Measurements from ENCODE around the gene WSCD1. TPM values are rescaled to one million over a fixed set of nuclear protein-coding genes. Genes with fewer than 3 reads are reported as not detected.

The WSCD1 gene
- total RNA-seq, 6 donors from 2014 or later = 1.0 to 17.5 (median 3.8) TPM

GRCh38 chr17:6071528-6072065, 1.4 kb downstream of the WSCD1 start:
- TF ChIP-seq EP300 (IDR thresholded peaks at IDR 0.05) (no peak), POLR2AphosphoS5 (IDR thresholded peaks at IDR 0.05) (no peak), POLR2A (IDR thresholded peaks at IDR 0.05) (no peak)
- TF ChIP-seq, protein P1, sequence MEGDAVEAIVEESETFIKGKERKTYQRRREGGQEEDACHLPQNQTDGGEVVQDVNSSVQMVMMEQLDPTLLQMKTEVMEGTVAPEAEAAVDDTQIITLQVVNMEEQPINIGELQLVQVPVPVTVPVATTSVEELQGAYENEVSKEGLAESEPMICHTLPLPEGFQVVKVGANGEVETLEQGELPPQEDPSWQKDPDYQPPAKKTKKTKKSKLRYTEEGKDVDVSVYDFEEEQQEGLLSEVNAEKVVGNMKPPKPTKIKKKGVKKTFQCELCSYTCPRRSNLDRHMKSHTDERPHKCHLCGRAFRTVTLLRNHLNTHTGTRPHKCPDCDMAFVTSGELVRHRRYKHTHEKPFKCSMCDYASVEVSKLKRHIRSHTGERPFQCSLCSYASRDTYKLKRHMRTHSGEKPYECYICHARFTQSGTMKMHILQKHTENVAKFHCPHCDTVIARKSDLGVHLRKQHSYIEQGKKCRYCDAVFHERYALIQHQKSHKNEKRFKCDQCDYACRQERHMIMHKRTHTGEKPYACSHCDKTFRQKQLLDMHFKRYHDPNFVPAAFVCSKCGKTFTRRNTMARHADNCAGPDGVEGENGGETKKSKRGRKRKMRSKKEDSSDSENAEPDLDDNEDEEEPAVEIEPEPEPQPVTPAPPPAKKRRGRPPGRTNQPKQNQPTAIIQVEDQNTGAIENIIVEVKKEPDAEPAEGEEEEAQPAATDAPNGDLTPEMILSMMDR (IDR thresholded peaks at IDR 0.05) = no peak
- DNase-seq (no peak), ATAC-seq (ENCODE audit: low FRiP score in 2 of 2) (no peak)
- peak overlapping the region in 2 of 4 donors; percentile 65 to 66 for H3K4me3 ChIP-seq
- no peaks in the 10 kb centered on the region for H3K36me3 ChIP-seq
- peaks cover 0 to 12% (median 4%) of the 10 kb centered on the region in 4 donors for H3K27me3 ChIP-seq
- no peaks in the 10 kb centered on the region for H3K9me3 ChIP-seq
- H3K27ac ChIP-seq = no peak overlapping the region
- peaks cover 6 to 18% (median 13%) of the 10 kb centered on the region in 4 donors for H3K4me1 ChIP-seq
- WGBS, 2 donors = 50 to 71% methylated on average over 4 to 7 of the region's 7 CpGs

GRCh38 chr17:6072157-6072556, 2.0 kb downstream of the WSCD1 start:
- DNase-seq (no peak), ATAC-seq (ENCODE audit: low FRiP score in 2 of 2) (no peak)
- Histone ChIP-seq H3K9me3 (no peaks in the 10 kb centered on the region), H3K27ac (no peak overlapping the region), H3K4me3 (no peak overlapping the region), H3K36me3 (no peaks in the 10 kb centered on the region), H3K27me3 (peaks cover 0 to 12% (median 4%) of the 10 kb centered on the region in 4 donors), H3K4me1 (peaks cover 6 to 18% (median 13%) of the 10 kb centered on the region in 4 donors)
- 87 to 100% methylated on average over 1 to 3 of the region's 3 CpGs for WGBS, 2 donors
- TF ChIP-seq POLR2AphosphoS5 (IDR thresholded peaks at IDR 0.05) = no peak
- TF ChIP-seq, protein P1 (IDR thresholded peaks at IDR 0.05) = no peak
- no peak for TF ChIP-seq POLR2A (IDR thresholded peaks at IDR 0.05)
- TF ChIP-seq EP300 (IDR thresholded peaks at IDR 0.05) = no peak

- H3K27me3 ChIP-seq = peaks cover 0 to 12% (median 4%) of the 10 kb centered on the region in 4 donors
- no peak overlapping the region for H3K4me3 ChIP-seq
- no peak for DNase-seq
- WGBS, 2 donors = 76 to 83% methylated on average over 5 of the region's 5 CpGs
- no peak for ATAC-seq (ENCODE audit: low FRiP score in 2 of 2)
- H3K4me1 ChIP-seq = peaks cover 6 to 18% (median 13%) of the 10 kb centered on the region in 4 donors
- no peaks in the 10 kb centered on the region for H3K9me3 ChIP-seq
- H3K36me3 ChIP-seq = no peaks in the 10 kb centered on the region
- H3K27ac ChIP-seq = no peak overlapping the region
- TF ChIP-seq EP300 (IDR thresholded peaks at IDR 0.05) (no peak), POLR2AphosphoS5 (IDR thresholded peaks at IDR 0.05) (no peak), POLR2A (IDR thresholded peaks at IDR 0.05) (no peak)
- TF ChIP-seq, protein P1 (IDR thresholded peaks at IDR 0.05) = no peak
Observed at GRCh38 chr17:6072611-6073010, 2.4 kb downstream of the WSCD1 start.

DNA sequence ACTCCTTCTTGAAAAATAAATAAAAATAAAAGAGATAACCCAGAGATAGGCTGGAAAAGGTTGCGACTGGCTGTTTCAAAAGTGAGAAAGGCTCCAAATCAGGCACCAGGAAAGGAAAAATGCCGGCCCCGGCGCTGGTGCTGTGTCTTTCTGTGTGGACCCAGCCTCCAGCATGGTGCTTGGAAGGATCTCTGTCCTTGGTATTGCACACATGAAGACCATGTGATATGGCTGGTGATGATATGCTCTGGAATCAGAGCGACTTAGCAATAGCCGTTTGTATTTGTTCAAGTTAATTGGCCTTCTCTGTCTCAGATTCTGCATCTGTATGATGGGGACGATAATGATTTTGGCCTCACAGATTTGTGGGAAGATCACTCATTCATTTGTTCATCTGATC, 3.4 kb downstream of the WSCD1 start:
- ATAC-seq (ENCODE audit: low FRiP score in 2 of 2) (no peak), DNase-seq (no peak)
- Histone ChIP-seq H3K4me3 (no peak overlapping the region), H3K9me3 (no peaks in the 10 kb centered on the region), H3K36me3 (no peaks in the 10 kb centered on the region), H3K4me1 (peaks cover 6 to 18% (median 13%) of the 10 kb centered on the region in 4 donors), H3K27ac (no peak overlapping the region), H3K27me3 (peaks cover 0 to 12% (median 4%) of the 10 kb centered on the region in 4 donors)
- no peak for TF ChIP-seq EP300 (IDR thresholded peaks at IDR 0.05)
- TF ChIP-seq POLR2AphosphoS5 (IDR thresholded peaks at IDR 0.05) = no peak
- TF ChIP-seq POLR2A (IDR thresholded peaks at IDR 0.05) = no peak
- TF ChIP-seq, protein P1 (IDR thresholded peaks at IDR 0.05) = no peak
- 89 to 91% methylated on average over 7 of the region's 7 CpGs for WGBS, 2 donors

DNA sequence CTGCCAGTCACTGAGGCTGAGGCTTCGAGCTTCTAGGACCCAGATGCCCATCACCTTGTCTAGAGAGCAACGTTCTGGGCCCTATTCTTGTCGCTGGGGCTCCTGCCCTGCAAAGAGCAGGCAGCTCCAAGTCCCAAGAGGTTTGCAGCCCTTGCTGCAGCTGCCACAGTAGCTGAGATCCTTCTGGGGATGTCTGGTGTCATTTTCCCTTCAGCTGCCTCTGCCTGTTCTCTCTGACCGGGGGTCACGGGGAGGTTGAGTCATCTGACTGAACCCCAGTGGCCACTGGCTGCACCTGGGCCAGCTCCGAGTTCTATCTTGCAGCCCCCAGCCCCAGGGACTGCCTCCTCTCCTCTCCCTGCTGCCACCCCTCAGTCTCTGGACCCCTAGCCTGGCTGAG, 4.9 kb downstream of the WSCD1 start:
- peaks cover 6 to 13% (median 9%) of the 10 kb centered on the region in 4 donors for H3K4me1 ChIP-seq
- 80% methylated on average over 6 of the region's 6 CpGs; no CpG with 5 or more reads in 1 of the 2 donors for WGBS, 2 donors
- H3K9me3 ChIP-seq = no peaks in the 10 kb centered on the region
- DNase-seq (no peak), ATAC-seq (ENCODE audit: low FRiP score in 2 of 2) (no peak)
- H3K36me3 ChIP-seq = no peaks in the 10 kb centered on the region
- TF ChIP-seq, protein P1 (IDR thresholded peaks at IDR 0.05) = no peak
- no peak for TF ChIP-seq EP300 (IDR thresholded peaks at IDR 0.05)
- H3K27me3 ChIP-seq = peaks cover 0 to 12% (median 4%) of the 10 kb centered on the region in 4 donors
- H3K27ac ChIP-seq = no peak overlapping the region
- no peak overlapping the region for H3K4me3 ChIP-seq

Data from upper lobe of left lung (tissue), 6 donors.